OCI-LY7 (cell line): ENCODE results near the gene SNX12. TPM values are rescaled to one million over a fixed set of nuclear protein-coding genes. Genes with fewer than 3 reads are reported as not detected.

Source experiments
- BruUV-seq: library from RNA; stranded (reverse); fragments of 400-500 nt; replicated peaks from 2 replicates; lab custom pipeline; 2021; lab: Mats Ljungman, UMichigan
- CTCF ChIA-PET: fragments of 300-600 bp; sonication (Branson Sonifier 250); formaldehyde crosslinking; loops from one replicate; lab custom pipeline; 2022; ENCODE audit warnings: antibody characterized with exemption; ENCODE audit not compliant: unreplicated experiment; lab: Charles Lee
- POLR2A ChIA-PET: fragments of 300-600 bp; sonication (Branson Sonifier 250); formaldehyde crosslinking; loops from one replicate; lab custom pipeline; 2022; ENCODE audit warnings: antibody characterized with exemption; lab: Charles Lee
- DNase-seq: peaks from one replicate; pipeline ENCODE4 v3.0.0-alpha.2; 2015; ENCODE audit warnings: low spot score
- H2AFZ ChIP-seq: fragments of 200-600 bp; sonication (generic), shearing (Covaris generic); 2 replicates; pipeline ENCODE4 v1.6.1; 2014; ENCODE audit warnings: mild to moderate bottlenecking, antibody characterized with exemption, low read length, moderate library complexity
- H3K27ac ChIP-seq: fragments of 200-600 bp; sonication (generic); 2 replicates; pipeline ENCODE4 v1.5.1; 2014; ENCODE audit warnings: mixed run types, low read depth, mild to moderate bottlenecking, moderate library complexity, low read length, inconsistent platforms; ENCODE audit not compliant: poor library complexity, severe bottlenecking
- H3K36me3 ChIP-seq: fragments of 200-600 bp; sonication (generic); 2 replicates; pipeline ENCODE4 v1.6.1; 2014; ENCODE audit warnings: mild to moderate bottlenecking, antibody characterized with exemption, low read length, moderate library complexity, mixed read lengths; ENCODE audit not compliant: insufficient read depth
- H3K4me1 ChIP-seq: fragments of 200-600 bp; sonication (generic); 2 replicates; pipeline ENCODE4 v1.5.1; 2014; ENCODE audit warnings: mild to moderate bottlenecking, low read length; ENCODE audit not compliant: insufficient read depth, poor library complexity, severe bottlenecking
- H3K4me2 ChIP-seq: fragments of 200-600 bp; sonication (generic); 2 replicates; pipeline ENCODE4 v1.6.1; 2014; ENCODE audit warnings: mild to moderate bottlenecking, low read length
- H3K4me3 ChIP-seq: fragments of 200-600 bp; sonication (generic); 2 replicates; pipeline ENCODE4 v1.5.1; 2014; ENCODE audit warnings: mild to moderate bottlenecking, low read depth, low read length; ENCODE audit not compliant: poor library complexity, severe bottlenecking
- H3K79me2 ChIP-seq: fragments of 200-600 bp; sonication (generic); 2 replicates; pipeline ENCODE4 v1.6.1; 2016; ENCODE audit warnings: low read depth, mild to moderate bottlenecking, low read length, moderate library complexity, mixed read lengths; ENCODE audit not compliant: insufficient read depth
- H3K9me2 ChIP-seq: fragments of 200-600 bp; sonication (generic); 2 replicates; pipeline ENCODE4 v1.6.1; 2016; ENCODE audit warnings: mild to moderate bottlenecking, low read length, mixed read lengths; ENCODE audit not compliant: insufficient read depth
- H3K9me3 ChIP-seq: fragments of 200-600 bp; sonication (generic); 2 replicates; pipeline ENCODE4 v1.6.1; 2014; ENCODE audit warnings: mild to moderate bottlenecking, mixed run types, low read length, mixed read lengths
- H4K20me1 ChIP-seq: fragments of 200-600 bp; sonication (generic); 2 replicates; pipeline ENCODE4 v1.6.1; 2014; ENCODE audit warnings: mild to moderate bottlenecking, antibody characterized with exemption, low read length, moderate library complexity, mixed read lengths; ENCODE audit not compliant: insufficient read depth
- EZH2phosphoT487 ChIP-seq: fragments of 200-600 bp; sonication (generic); IDR thresholded peaks from 2 replicates; pipeline ENCODE4 v1.6.1; 2018; ENCODE audit warnings: low read depth, borderline replicate concordance, mild to moderate bottlenecking, mixed run types, antibody characterized with exemption, low read length, moderate library complexity, mixed read lengths
- intact Hi-C: fragments of 100-400 bp; cut with micrococcal nuclease; formaldehyde crosslinking; loops from one replicate; pipeline ENCODE4 v1.10.0; 2022; ENCODE audit not compliant: unreplicated experiment
- total RNA-seq, 2 experiments: library from RNA; depleted of rRNA in 1 of 2; stranded (reverse); fragments of >200 nt in 1 of 2; shearing (Covaris generic) in 1 of 2; gene quantifications; 2 replicates each; pipeline ENCODE4 v1.2.3, GENCODE V29; 2014 to 2022
- TF ChIP-seq, protein P1 (sequence below): fragments of 200-600 bp; sonication (generic); conservative IDR thresholded peaks from 2 replicates; pipeline ENCODE4 v1.5.1; 2014; ENCODE audit warnings: mild to moderate bottlenecking, antibody characterized with exemption, low read length, moderate library complexity, mixed read lengths

Gene SNX12
- total RNA-seq, 2 experiments from 2014 or later, result 24.8 to 28.7 TPM

- no TSS peak for BruUV-seq
- ChIA-PET POLR2A (interaction anchor here (0.5 kb wide), 1 partner anchor 476 kb away, joined by 3 read pairs; no protein-coding TSS in a partner anchor), CTCF (no interaction called here)
- H2AFZ ChIP-seq, result no peak overlapping the region
- no peak overlapping the region for H3K4me3 ChIP-seq
- peaks cover 15% of the 10 kb centered on the region; the same call in 1 of the 2 replicates for H3K79me2 ChIP-seq
- peaks cover 32% of the 10 kb centered on the region for H3K36me3 ChIP-seq
- intact Hi-C loops, result no loop called here
- no peaks in the 10 kb centered on the region for H3K9me3 ChIP-seq
- DNase-seq, result no peak
- no peaks in the 10 kb centered on the region for H3K9me2 ChIP-seq
- peaks cover 54% of the 10 kb centered on the region for H3K4me1 ChIP-seq
- TF ChIP-seq EZH2phosphoT487, result no peak
- no peaks in the 10 kb centered on the region for H4K20me1 ChIP-seq
- no peak overlapping the region for H3K27ac ChIP-seq
- H3K4me2 ChIP-seq, result no peak overlapping the region
Measured at GRCh38 chrX:71107245-71107644, 39.1 kb upstream of the SNX12 start.

GRCh38 chrX:71106427-71106826 is 38.3 kb upstream of the SNX12 start, which contains the start of gene CXorf65:
TSS of gene CXorf65 (minus strand) at chrX:71106740. CDS start at chrX:71106556, 184 bp downstream.
- Histone ChIP-seq H3K4me1 (peaks cover 49% of the 10 kb centered on the region), H2AFZ (no peak within 1 kb of the TSS), H3K27ac (no peak within 1 kb of the TSS), H3K79me2 (peaks cover 10% of the 10 kb centered on the region; the same call in 1 of the 2 replicates), H3K4me3 (no peak within 1 kb of the TSS), H3K36me3 (peaks cover 32% of the 10 kb centered on the region), H3K9me2 (no peaks in the 10 kb centered on the region), H4K20me1 (no peaks in the 10 kb centered on the region), H3K4me2 (no peak within 1 kb of the TSS), H3K9me3 (no peaks in the 10 kb centered on the region)
- ChIA-PET POLR2A (no interaction called here), CTCF (no interaction called here)
- TF ChIP-seq, protein P1, sequence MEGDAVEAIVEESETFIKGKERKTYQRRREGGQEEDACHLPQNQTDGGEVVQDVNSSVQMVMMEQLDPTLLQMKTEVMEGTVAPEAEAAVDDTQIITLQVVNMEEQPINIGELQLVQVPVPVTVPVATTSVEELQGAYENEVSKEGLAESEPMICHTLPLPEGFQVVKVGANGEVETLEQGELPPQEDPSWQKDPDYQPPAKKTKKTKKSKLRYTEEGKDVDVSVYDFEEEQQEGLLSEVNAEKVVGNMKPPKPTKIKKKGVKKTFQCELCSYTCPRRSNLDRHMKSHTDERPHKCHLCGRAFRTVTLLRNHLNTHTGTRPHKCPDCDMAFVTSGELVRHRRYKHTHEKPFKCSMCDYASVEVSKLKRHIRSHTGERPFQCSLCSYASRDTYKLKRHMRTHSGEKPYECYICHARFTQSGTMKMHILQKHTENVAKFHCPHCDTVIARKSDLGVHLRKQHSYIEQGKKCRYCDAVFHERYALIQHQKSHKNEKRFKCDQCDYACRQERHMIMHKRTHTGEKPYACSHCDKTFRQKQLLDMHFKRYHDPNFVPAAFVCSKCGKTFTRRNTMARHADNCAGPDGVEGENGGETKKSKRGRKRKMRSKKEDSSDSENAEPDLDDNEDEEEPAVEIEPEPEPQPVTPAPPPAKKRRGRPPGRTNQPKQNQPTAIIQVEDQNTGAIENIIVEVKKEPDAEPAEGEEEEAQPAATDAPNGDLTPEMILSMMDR, result no peak
- TF ChIP-seq EZH2phosphoT487, result no peak
- intact Hi-C loops, result no loop called here
- no TSS peak for BruUV-seq
- no peak for DNase-seq

GRCh38 chrX:71105628-71106027 is 37.5 kb upstream of the SNX12 start:
- Histone ChIP-seq H3K36me3 (peaks cover 32% of the 10 kb centered on the region), H3K9me2 (no peaks in the 10 kb centered on the region), H3K27ac (no peak overlapping the region), H3K79me2 (peaks cover 7% of the 10 kb centered on the region; the same call in 1 of the 2 replicates), H3K4me3 (no peak overlapping the region), H3K4me2 (no peak overlapping the region), H3K4me1 (peaks cover 46% of the 10 kb centered on the region), H4K20me1 (no peaks in the 10 kb centered on the region), H3K9me3 (no peaks in the 10 kb centered on the region), H2AFZ (no peak overlapping the region)
- intact Hi-C loops, result no loop called here
- TF ChIP-seq, protein P1, result no peak
- TF ChIP-seq EZH2phosphoT487, result no peak
- BruUV-seq, result no TSS peak
- POLR2A ChIA-PET, result interaction anchor here (0.5 to 1.1 kb wide), 2 partner anchors 33 to 1488 kb away, joined by 3 to 5 read pairs; no protein-coding TSS in a partner anchor
- CTCF ChIA-PET, result no interaction called here
- DNase-seq, result no peak
